ENCODE measurements around the gene POLR2C.

GRCh38 chr16:57427824-57428223, 34.7 kb upstream of the POLR2C start:
- no peak for TF ChIP-seq CTCF (IDR thresholded peaks at IDR 0.05)
- TF ChIP-seq POLR2AphosphoS5 (IDR thresholded peaks at IDR 0.05): no peak

Measured in upper lobe of left lung (tissue), 4 donors.